ENCODE data around the gene SELENOO. TPM values are rescaled to one million over a fixed set of nuclear protein-coding genes. Genes with fewer than 3 reads are reported as not detected.
A peak's percentile ranks its signal among the peaks of the same experiment; 100 is the strongest.

SELENOO gene
- total and polyA plus RNA-seq, 2 of the 13 experiments (the other 11 are each of a cell fraction or from before 2014, with no cell fraction given): 14.4 to 19.0 TPM

GRCh38 chr22:50250555-50251476 is 50.0 kb downstream of the SELENOO start, which contains the start of gene HDAC10 (continued):
- no peak for TF ChIP-seq ZMYM2 (CRISPR knock-in tag; IDR thresholded peaks at IDR 0.05)
- TF ChIP-seq ATF2 (CRISPR knock-in tag; IDR thresholded peaks at IDR 0.05): peak; percentile 15; the same call in 1 of the 2 replicates
- no peak for TF ChIP-seq PPARG (CRISPR knock-in tag; conservative IDR thresholded peaks at IDR 0.05)
- peak; percentile 56 for TF ChIP-seq SALL1 (CRISPR knock-in tag; IDR thresholded peaks at IDR 0.05)
- TF ChIP-seq SIN3A (IDR thresholded peaks at IDR 0.05; ENCODE audit: borderline replicate concordance, low read depth, low read length): peak; percentile 78; the same call in 1 of the 2 replicates
- peak; percentile 68; the same call in 1 of the 2 replicates for TF ChIP-seq DNMT1 (CRISPR knock-in tag; IDR thresholded peaks at IDR 0.05)
- TF ChIP-seq NFAT5 (CRISPR knock-in tag; IDR thresholded peaks at IDR 0.05): peak; percentile 27; the same call in 1 of the 2 replicates
- TF ChIP-seq ZZZ3 (CRISPR knock-in tag; IDR thresholded peaks at IDR 0.05; ENCODE audit: borderline replicate concordance): peak; percentile 21; the same call in 1 of the 2 replicates
- peak; percentile 86 for TF ChIP-seq ZNF414 (CRISPR knock-in tag; IDR thresholded peaks at IDR 0.05)
- TF ChIP-seq ZNF672 (CRISPR knock-in tag; IDR thresholded peaks at IDR 0.05): no peak
- TF ChIP-seq CBX2 (IDR thresholded peaks at IDR 0.05; ENCODE audit: low read depth, low read length): no peak
- 0 out of 2 replicates have a peak, but pooled peaks have one; percentile 8 for TF ChIP-seq CBX2 (CRISPR knock-in tag; IDR thresholded peaks at IDR 0.05; ENCODE audit: low read depth)
- TF ChIP-seq REST (IDR thresholded peaks at IDR 0.05; ENCODE audit: borderline replicate concordance in 1 of 2, low read depth in 1 of 2, low read length in 2 of 2): no peak
- peak; percentile 35; the same call in 1 of the 2 replicates for TF ChIP-seq KAT8 (CRISPR knock-in tag; IDR thresholded peaks at IDR 0.05)
- TF ChIP-seq ZNF883 (CRISPR knock-in tag; IDR thresholded peaks at IDR 0.05; ENCODE audit: not compliant biosample characterization): peak; percentile 83

All from HepG2 (cell line).